Measurements from ENCODE around the gene TRAPPC6A. TPM values are rescaled to one million over a fixed set of nuclear protein-coding genes. Genes with fewer than 3 reads are reported as not detected.

TRAPPC6A gene
- total and polyA plus RNA-seq, 9 of the 15 experiments (the other 6 are each of a cell fraction or from before 2014, with no cell fraction given): 0.82 to 23.6 (median 11.6) TPM

GRCh38 chr19:45195764-45196163 is 17.7 kb upstream of the TRAPPC6A start (continued):
- TF ChIP-seq AFF4 (CRISPR knock-in tag; IDR thresholded peaks at IDR 0.05) (no peak), HES1 (IDR thresholded peaks at IDR 0.05; ENCODE audit: low read depth) (no peak), KDM4B (IDR thresholded peaks at IDR 0.05; ENCODE audit: borderline replicate concordance in 2 of 2, low read depth in 1 of 2) (no peak), MTA3 (IDR thresholded peaks at IDR 0.05; ENCODE audit: borderline replicate concordance) (no peak), ZNF143 (CRISPR knock-in tag; IDR thresholded peaks at IDR 0.05) (no peak), CBX8 (IDR thresholded peaks at IDR 0.05; ENCODE audit: borderline replicate concordance, extremely low read depth, low read depth, low read length, poor library complexity, severe bottlenecking) (no peak), ESRRA (IDR thresholded peaks at IDR 0.05; ENCODE audit: borderline replicate concordance, low read depth) (no peak), MCM7 (IDR thresholded peaks at IDR 0.05) (no peak), TAF15 (IDR thresholded peaks at IDR 0.05; ENCODE audit: low read depth, low read length) (no peak), GTF2B (IDR thresholded peaks at IDR 0.05; ENCODE audit: extremely low read depth, insufficient read length) (no peak), NR2F6 (CRISPR knock-in tag; IDR thresholded peaks at IDR 0.05) (no peak), ILK (tag; IDR thresholded peaks at IDR 0.05; ENCODE audit: borderline replicate concordance, low read depth) (no peak), UBTF (IDR thresholded peaks at IDR 0.05; ENCODE audit: borderline replicate concordance in 1 of 2, low read depth in 2 of 2, low read length in 2 of 2) (no peak), HDAC6 (IDR thresholded peaks at IDR 0.05; ENCODE audit: low read depth, low read length) (no peak), PBX2 (CRISPR knock-in tag; IDR thresholded peaks at IDR 0.05; ENCODE audit: low read depth) (no peak), PBX2 (tag; conservative IDR thresholded peaks at IDR 0.05; ENCODE audit: low read depth) (no peak), ZNF175 (CRISPR knock-in tag; IDR thresholded peaks at IDR 0.05; ENCODE audit: low read depth) (no peak)

Measured in K562 (cell line).